A549 (cell line): ENCODE measurements around the gene DGKD. TPM values are rescaled to one million over a fixed set of nuclear protein-coding genes. Genes with fewer than 3 reads are reported as not detected.
A peak's percentile ranks its signal among the peaks of the same experiment; 100 is the strongest.

Source experiments
- ATAC-seq, 2 experiments: fragments of 200-7000 bp in 1 of 2; fragments of >200 bp in 1 of 2; cut with Nextera tagmentation in 1 of 2; cut with Tn5 transposase in 1 of 2; 3 replicates each; pipeline versions ENCODE4 v1.8.0 to v1.9.1; 2018 to 2020; ENCODE audit warnings: mild to moderate bottlenecking in 1 of 2, moderate library complexity in 1 of 2
- CTCF ChIA-PET: fragments of 300-600 bp; sonication (Branson Sonifier 250); formaldehyde crosslinking; extraction: SDS; loops from one replicate; lab custom pipeline; 2021; ENCODE audit warnings: antibody characterized with exemption, inconsistent platforms; lab: Yijun Ruan, JAX
- POLR2A ChIA-PET: fragments of 350-600 bp; formaldehyde crosslinking; extraction: SDS; loops from one replicate; lab custom pipeline; 2021; ENCODE audit warnings: antibody characterized with exemption, inconsistent platforms; lab: Yijun Ruan, JAX
- DNase-seq, 2 experiments: peaks; one replicate each; pipeline versions ENCODE4 v3.0.0 to v3.0.0-alpha.2; 2011 to 2016; ENCODE audit warnings: low read depth in 1 of 2, low spot score in 1 of 2
- FAIRE-seq: peaks from 2 replicates; lab custom pipeline; 2011; peaks lifted over from hg19 to GRCh38; lab: Jason Lieb, UNC
- H3K27ac ChIP-seq, 2 experiments: fragments of >200 bp; sonication (Bioruptor Twin); formaldehyde crosslinking; 3 replicates each; pipeline ENCODE4 v1.5.1; 2016 to 2017
- H3K4me1 ChIP-seq: fragments of >200 bp; sonication (Bioruptor Twin); formaldehyde crosslinking; 3 replicates; pipeline ENCODE4 v1.6.1; 2016
- H3K4me2 ChIP-seq: fragments of >200 bp; sonication (Bioruptor Twin); formaldehyde crosslinking; 3 replicates; pipeline ENCODE4 v1.6.1; 2016
- H3K4me3 ChIP-seq: fragments of >200 bp; sonication (Bioruptor Twin); formaldehyde crosslinking; 3 replicates; pipeline ENCODE4 v1.5.1; 2016
- H3K9me3 ChIP-seq: fragments of >200 bp; sonication (Bioruptor Twin); formaldehyde crosslinking; 3 replicates; pipeline ENCODE4 v1.6.1; 2016
- CBX2 ChIP-seq: fragments of 200-600 bp; sonication (generic); IDR thresholded peaks from 2 replicates; pipeline ENCODE4 v1.6.1; 2016; ENCODE audit warnings: low read depth, mild to moderate bottlenecking, borderline replicate concordance
- CBX8 ChIP-seq: fragments of 200-600 bp; sonication (generic); IDR thresholded peaks from 2 replicates; pipeline ENCODE4 v1.6.1; 2016
- CEBPB ChIP-seq, 2 experiments: fragments of >200 bp in 1 of 2; sonication (Bioruptor Twin) in 1 of 2; formaldehyde crosslinking in 1 of 2; IDR thresholded peaks; 2 replicates each; pipeline ENCODE4 v1.6.1; 2012 to 2016
- CHD2 ChIP-seq: fragments of 150-350 bp; IDR thresholded peaks from 2 replicates; pipeline ENCODE4 v1.6.1; 2014; ENCODE audit warnings: low read length; ENCODE audit not compliant: partially characterized antibody
- CHD4 ChIP-seq: fragments of 200-600 bp; sonication (generic); IDR thresholded peaks from 2 replicates; pipeline ENCODE4 v1.6.1; 2016; ENCODE audit warnings: antibody characterized with exemption, mild to moderate bottlenecking, borderline replicate concordance
- EP300 ChIP-seq, 2 experiments: fragments of >200 bp; sonication (Bioruptor Twin); formaldehyde crosslinking; IDR thresholded peaks; 2 replicates in 1 of 2; 3 replicates in 1 of 2; pipeline ENCODE4 v1.6.1; 2016 to 2017
- HOXA7 ChIP-seq: fragments of 250-450 bp; sonication (Bioruptor Pico); IDR thresholded peaks from 2 replicates; pipeline ENCODE4 v1.5.0; 2020; ENCODE audit warnings: mild to moderate bottlenecking, moderate library complexity
- JUN ChIP-seq, 2 experiments: fragments of >200 bp; sonication (Bioruptor Twin); formaldehyde crosslinking; IDR thresholded peaks; 2 replicates in 1 of 2; 3 replicates in 1 of 2; pipeline ENCODE4 v1.6.1; 2016 to 2017
- KDM5A ChIP-seq: fragments of 200-600 bp; sonication (generic); IDR thresholded peaks from 2 replicates; pipeline ENCODE4 v1.6.1; 2016; ENCODE audit warnings: antibody characterized with exemption, mild to moderate bottlenecking
- MAFK ChIP-seq: fragments of 450-650 bp; IDR thresholded peaks from 2 replicates; pipeline ENCODE4 v1.6.1; 2014; ENCODE audit not compliant: partially characterized antibody
- NPAS2 ChIP-seq: fragments of 250-450 bp; sonication (Bioruptor Pico); IDR thresholded peaks from 2 replicates; pipeline ENCODE4 v1.8.0; 2022; ENCODE audit warnings: mild to moderate bottlenecking, moderate library complexity, borderline replicate concordance
- PHF8 ChIP-seq: fragments of 200-600 bp; sonication (generic); IDR thresholded peaks from 2 replicates; pipeline ENCODE4 v1.6.1; 2016; ENCODE audit warnings: low read depth, mild to moderate bottlenecking, antibody characterized with exemption, moderate library complexity, borderline replicate concordance
- RNF2 ChIP-seq: fragments of 200-600 bp; sonication (generic); IDR thresholded peaks from 2 replicates; pipeline ENCODE4 v1.6.1; 2016; ENCODE audit warnings: low read depth, mild to moderate bottlenecking, antibody characterized with exemption, moderate library complexity, borderline replicate concordance
- TP53 ChIP-seq: fragments of 250-450 bp; sonication (Bioruptor Pico); IDR thresholded peaks from 2 replicates; pipeline ENCODE4 v1.5.0; 2021; ENCODE audit warnings: mild to moderate bottlenecking, moderate library complexity
- WGBS: methylation state at CpG from one replicate; pipeline ENCODE4 v1.1.6; 2017; ENCODE audit errors: missing lambda C conversion rate; 5-methylcytosine and 5-hydroxymethylcytosine counted together
- polyA plus RNA-seq, 4 experiments: library from polyadenylated mRNA; depleted of rRNA in 3 of 4; stranded (reverse); fragments of >200 nt; fragmentation: RNase III in 1 of 4; extraction: RNeasy Plus Mini Kit Qiagen cat#74134 plus additional on column Dnase treatment in 1 of 4; gene quantifications; 2 replicates in 3 of 4; 3 replicates in 1 of 4; pipeline ENCODE4 v1.2.3, GENCODE V29; 2011 to 2017
- TF ChIP-seq, protein P1 (sequence below): fragments of 200-600 bp; sonication (generic); IDR thresholded peaks from 2 replicates; pipeline ENCODE4 v1.6.1; 2016; ENCODE audit warnings: antibody characterized with exemption, mild to moderate bottlenecking, moderate library complexity
- TF ChIP-seq, protein P2 (sequence below): fragments of >200 bp; sonication (Bioruptor Twin); formaldehyde crosslinking; IDR thresholded peaks from 2 replicates; pipeline ENCODE4 v1.6.1; 2016
- TF ChIP-seq, protein P3 (sequence below): fragments of 150-350 bp; IDR thresholded peaks from 2 replicates; pipeline ENCODE4 v1.6.1; 2014; ENCODE audit warnings: low read depth, mild to moderate bottlenecking, low read length
- TF ChIP-seq, protein P4 (sequence below): fragments of 250-450 bp; sonication (Bioruptor Pico); IDR thresholded peaks from 2 replicates; pipeline ENCODE4 v1.5.0; 2020; ENCODE audit warnings: low read depth, mild to moderate bottlenecking, moderate library complexity
- TF ChIP-seq, protein P5 (sequence below): fragments of >200 bp; sonication (Bioruptor Twin); formaldehyde crosslinking; IDR thresholded peaks from 3 replicates; pipeline ENCODE4 v1.6.1; 2016

DGKD gene
- polyA plus RNA-seq, 2 of the 4 experiments (the other 2 are of a cell fraction): 68.8 to 99.6 TPM

DNA sequence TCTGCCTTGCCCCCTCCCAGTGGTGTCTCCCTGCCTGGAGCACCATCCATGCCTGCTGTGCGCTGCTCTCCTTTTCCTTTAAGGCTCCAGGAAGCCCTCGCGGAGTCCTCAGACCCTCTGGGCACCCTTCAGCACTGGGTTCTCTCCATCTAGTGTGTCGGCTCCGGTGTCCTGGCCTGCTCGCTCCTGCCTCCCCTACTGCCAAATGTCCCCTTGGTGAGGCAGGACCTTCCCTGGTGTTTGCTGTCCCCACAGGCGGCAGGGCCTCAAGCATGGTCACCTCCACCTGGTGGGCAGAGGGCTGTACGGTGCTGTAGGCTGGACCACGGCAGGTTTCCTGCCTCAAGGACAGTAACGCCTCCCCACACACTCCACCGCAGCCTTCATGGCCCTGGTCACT is 90.2 kb downstream of the DGKD start:
- FAIRE-seq (no peak), ATAC-seq (no peak), DNase-seq (no peak)
- no peak for TF ChIP-seq CBX8
- TF ChIP-seq, protein P1, sequence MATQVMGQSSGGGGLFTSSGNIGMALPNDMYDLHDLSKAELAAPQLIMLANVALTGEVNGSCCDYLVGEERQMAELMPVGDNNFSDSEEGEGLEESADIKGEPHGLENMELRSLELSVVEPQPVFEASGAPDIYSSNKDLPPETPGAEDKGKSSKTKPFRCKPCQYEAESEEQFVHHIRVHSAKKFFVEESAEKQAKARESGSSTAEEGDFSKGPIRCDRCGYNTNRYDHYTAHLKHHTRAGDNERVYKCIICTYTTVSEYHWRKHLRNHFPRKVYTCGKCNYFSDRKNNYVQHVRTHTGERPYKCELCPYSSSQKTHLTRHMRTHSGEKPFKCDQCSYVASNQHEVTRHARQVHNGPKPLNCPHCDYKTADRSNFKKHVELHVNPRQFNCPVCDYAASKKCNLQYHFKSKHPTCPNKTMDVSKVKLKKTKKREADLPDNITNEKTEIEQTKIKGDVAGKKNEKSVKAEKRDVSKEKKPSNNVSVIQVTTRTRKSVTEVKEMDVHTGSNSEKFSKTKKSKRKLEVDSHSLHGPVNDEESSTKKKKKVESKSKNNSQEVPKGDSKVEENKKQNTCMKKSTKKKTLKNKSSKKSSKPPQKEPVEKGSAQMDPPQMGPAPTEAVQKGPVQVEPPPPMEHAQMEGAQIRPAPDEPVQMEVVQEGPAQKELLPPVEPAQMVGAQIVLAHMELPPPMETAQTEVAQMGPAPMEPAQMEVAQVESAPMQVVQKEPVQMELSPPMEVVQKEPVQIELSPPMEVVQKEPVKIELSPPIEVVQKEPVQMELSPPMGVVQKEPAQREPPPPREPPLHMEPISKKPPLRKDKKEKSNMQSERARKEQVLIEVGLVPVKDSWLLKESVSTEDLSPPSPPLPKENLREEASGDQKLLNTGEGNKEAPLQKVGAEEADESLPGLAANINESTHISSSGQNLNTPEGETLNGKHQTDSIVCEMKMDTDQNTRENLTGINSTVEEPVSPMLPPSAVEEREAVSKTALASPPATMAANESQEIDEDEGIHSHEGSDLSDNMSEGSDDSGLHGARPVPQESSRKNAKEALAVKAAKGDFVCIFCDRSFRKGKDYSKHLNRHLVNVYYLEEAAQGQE: no peak
- TF ChIP-seq NPAS2 (CRISPR knock-in tag): no peak
- no peak for TF ChIP-seq CBX2
- no peak for TF ChIP-seq CHD2
- TF ChIP-seq, protein P2, sequence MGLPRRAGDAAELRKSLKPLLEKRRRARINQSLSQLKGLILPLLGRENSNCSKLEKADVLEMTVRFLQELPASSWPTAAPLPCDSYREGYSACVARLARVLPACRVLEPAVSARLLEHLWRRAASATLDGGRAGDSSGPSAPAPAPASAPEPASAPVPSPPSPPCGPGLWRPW: no peak
- TF ChIP-seq PHF8: no peak
- no peak for TF ChIP-seq KDM5A
- no peak for TF ChIP-seq CEBPB (IDR thresholded peaks at IDR 0.05)
- peak overlapping the region; percentile 84 to 94 for H3K27ac ChIP-seq
- ChIA-PET CTCF (interaction anchor here (0.6 to 20.8 kb wide), 21 partner anchors 8 to 388 kb away, joined by 3 to 356 read pairs (median 5); partner anchors contain the start of gene DGKD), POLR2A (interaction anchor here (1.1 kb wide), 1 partner anchor 388 kb away, joined by 8 read pairs; no protein-coding TSS in a partner anchor)
- 93% methylated on average over 10 of the region's 11 CpGs for WGBS
- H3K4me1 ChIP-seq: peaks cover 72% of the 10 kb centered on the region
- H3K4me3 ChIP-seq: no peak overlapping the region
- H3K4me2 ChIP-seq: no peak overlapping the region
- H3K9me3 ChIP-seq: no peaks in the 10 kb centered on the region

DNA sequence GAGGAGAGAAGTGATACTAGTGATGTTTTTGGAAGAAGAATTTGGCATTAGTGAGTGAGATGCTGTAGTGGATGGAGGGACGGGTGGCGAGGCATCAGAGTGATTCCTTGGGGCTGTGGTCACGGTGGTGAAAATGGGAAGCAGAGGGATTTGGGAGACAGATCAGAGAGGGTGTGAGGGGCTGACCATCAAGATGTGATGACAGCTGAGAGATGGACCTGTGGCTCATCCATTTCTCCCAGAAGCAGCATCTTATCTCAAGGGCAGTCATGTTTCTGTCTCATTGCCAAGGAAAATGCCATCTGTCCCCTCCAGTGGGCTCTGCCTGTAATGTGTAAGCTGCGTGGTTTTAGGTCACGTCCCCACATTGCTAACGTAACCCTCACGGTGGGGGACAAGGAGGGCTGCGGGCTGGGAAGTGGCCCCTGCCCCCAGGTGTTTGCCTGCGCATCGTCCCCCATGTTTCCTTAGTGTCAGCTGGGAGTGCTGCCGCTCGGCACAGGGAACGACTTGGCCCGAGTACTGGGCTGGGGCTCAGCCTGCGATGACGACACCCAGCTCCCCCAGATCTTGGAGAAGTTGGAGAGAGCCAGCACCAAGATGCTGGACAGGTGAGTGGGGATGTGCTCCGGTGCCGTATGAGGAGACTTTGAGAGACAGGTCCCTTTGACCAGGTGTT is 91.0 kb downstream of the DGKD start:
- FAIRE-seq (no peak), DNase-seq (no peak), ATAC-seq (no peak)
- peaks cover 78% of the 10 kb centered on the region for H3K4me1 ChIP-seq
- no peak overlapping the region for H3K4me3 ChIP-seq
- CTCF ChIA-PET: interaction anchor here (0.9 to 20.8 kb wide), 7 partner anchors 8 to 387 kb away, joined by 3 to 356 read pairs (median 22); no protein-coding TSS in a partner anchor
- POLR2A ChIA-PET: interaction anchor here (1.1 kb wide), 1 partner anchor 387 kb away, joined by 8 read pairs; no protein-coding TSS in a partner anchor
- peak overlapping the region; percentile 84 to 94 for H3K27ac ChIP-seq
- no peaks in the 10 kb centered on the region for H3K9me3 ChIP-seq
- TF ChIP-seq JUN (IDR thresholded peaks at IDR 0.05) (no peak), HOXA7 (no peak)
- TF ChIP-seq, protein P3, sequence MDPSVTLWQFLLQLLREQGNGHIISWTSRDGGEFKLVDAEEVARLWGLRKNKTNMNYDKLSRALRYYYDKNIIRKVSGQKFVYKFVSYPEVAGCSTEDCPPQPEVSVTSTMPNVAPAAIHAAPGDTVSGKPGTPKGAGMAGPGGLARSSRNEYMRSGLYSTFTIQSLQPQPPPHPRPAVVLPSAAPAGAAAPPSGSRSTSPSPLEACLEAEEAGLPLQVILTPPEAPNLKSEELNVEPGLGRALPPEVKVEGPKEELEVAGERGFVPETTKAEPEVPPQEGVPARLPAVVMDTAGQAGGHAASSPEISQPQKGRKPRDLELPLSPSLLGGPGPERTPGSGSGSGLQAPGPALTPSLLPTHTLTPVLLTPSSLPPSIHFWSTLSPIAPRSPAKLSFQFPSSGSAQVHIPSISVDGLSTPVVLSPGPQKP: no peak
- TF ChIP-seq, all 56 proteins: peak for 0
- H3K4me2 ChIP-seq: no peak overlapping the region
- 93% methylated on average over 17 of the region's 18 CpGs for WGBS

DNA sequence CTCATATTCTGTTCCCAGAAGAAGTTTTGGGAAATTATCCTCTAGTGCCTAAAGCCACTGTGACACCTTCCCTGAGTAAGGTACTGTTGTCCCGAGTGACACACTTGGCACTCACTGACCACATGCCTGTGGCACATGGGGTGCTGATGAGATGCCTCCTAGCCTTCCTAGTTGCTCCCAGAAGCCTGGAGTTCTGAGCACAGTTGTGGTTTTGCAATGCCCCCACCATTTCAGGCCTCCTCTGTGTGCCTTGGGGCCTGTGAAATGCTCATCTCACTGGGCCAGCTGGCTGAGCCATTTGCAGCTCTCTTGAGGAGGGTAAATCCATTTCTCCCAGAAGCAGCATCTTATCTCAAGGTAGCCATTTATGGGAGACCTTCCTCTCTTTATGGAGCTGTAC is 91.8 kb downstream of the DGKD start:
- FAIRE-seq (no peak), DNase-seq (no peak), ATAC-seq (no peak)
- ChIA-PET POLR2A (no interaction called here), CTCF (interaction anchor here (1.0 to 20.8 kb wide), 6 partner anchors 9 to 386 kb away, joined by 3 to 356 read pairs (median 13); no protein-coding TSS in a partner anchor)
- H3K27ac ChIP-seq: peak overlapping the region; percentile 84 to 94
- H3K4me3 ChIP-seq: no peak overlapping the region
- 58% methylated on average over 1 of the region's 1 CpG for WGBS
- TF ChIP-seq, protein P4, sequence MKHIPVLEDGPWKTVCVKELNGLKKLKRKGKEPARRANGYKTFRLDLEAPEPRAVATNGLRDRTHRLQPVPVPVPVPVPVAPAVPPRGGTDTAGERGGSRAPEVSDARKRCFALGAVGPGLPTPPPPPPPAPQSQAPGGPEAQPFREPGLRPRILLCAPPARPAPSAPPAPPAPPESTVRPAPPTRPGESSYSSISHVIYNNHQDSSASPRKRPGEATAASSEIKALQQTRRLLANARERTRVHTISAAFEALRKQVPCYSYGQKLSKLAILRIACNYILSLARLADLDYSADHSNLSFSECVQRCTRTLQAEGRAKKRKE (CRISPR knock-in tag): no peak
- TF ChIP-seq, protein P3: no peak
- no peak for TF ChIP-seq EP300 (IDR thresholded peaks at IDR 0.05)
- no peak for TF ChIP-seq TP53
- TF ChIP-seq JUN (IDR thresholded peaks at IDR 0.05): no peak; a peak in 1 of 5 replicates
- TF ChIP-seq CBX2: no peak
- TF ChIP-seq CHD4: no peak
- no peak for TF ChIP-seq RNF2
- no peak for TF ChIP-seq MAFK
- TF ChIP-seq, protein P5, sequence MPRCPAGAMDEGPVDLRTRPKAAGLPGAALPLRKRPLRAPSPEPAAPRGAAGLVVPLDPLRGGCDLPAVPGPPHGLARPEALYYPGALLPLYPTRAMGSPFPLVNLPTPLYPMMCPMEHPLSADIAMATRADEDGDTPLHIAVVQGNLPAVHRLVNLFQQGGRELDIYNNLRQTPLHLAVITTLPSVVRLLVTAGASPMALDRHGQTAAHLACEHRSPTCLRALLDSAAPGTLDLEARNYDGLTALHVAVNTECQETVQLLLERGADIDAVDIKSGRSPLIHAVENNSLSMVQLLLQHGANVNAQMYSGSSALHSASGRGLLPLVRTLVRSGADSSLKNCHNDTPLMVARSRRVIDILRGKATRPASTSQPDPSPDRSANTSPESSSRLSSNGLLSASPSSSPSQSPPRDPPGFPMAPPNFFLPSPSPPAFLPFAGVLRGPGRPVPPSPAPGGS: no peak
- TF ChIP-seq CEBPB (IDR thresholded peaks at IDR 0.05): no peak
- no peaks in the 10 kb centered on the region for H3K9me3 ChIP-seq
- peaks cover 80% of the 10 kb centered on the region for H3K4me1 ChIP-seq
- H3K4me2 ChIP-seq: no peak overlapping the region
